Measurements from ENCODE around the gene SETD1A. TPM values are rescaled to one million over a fixed set of nuclear protein-coding genes. Genes with fewer than 3 reads are reported as not detected.

Gene SETD1A
- total and polyA plus RNA-seq, 8 donors = 4.4 to 22.2 (median 8.7) TPM

DNA sequence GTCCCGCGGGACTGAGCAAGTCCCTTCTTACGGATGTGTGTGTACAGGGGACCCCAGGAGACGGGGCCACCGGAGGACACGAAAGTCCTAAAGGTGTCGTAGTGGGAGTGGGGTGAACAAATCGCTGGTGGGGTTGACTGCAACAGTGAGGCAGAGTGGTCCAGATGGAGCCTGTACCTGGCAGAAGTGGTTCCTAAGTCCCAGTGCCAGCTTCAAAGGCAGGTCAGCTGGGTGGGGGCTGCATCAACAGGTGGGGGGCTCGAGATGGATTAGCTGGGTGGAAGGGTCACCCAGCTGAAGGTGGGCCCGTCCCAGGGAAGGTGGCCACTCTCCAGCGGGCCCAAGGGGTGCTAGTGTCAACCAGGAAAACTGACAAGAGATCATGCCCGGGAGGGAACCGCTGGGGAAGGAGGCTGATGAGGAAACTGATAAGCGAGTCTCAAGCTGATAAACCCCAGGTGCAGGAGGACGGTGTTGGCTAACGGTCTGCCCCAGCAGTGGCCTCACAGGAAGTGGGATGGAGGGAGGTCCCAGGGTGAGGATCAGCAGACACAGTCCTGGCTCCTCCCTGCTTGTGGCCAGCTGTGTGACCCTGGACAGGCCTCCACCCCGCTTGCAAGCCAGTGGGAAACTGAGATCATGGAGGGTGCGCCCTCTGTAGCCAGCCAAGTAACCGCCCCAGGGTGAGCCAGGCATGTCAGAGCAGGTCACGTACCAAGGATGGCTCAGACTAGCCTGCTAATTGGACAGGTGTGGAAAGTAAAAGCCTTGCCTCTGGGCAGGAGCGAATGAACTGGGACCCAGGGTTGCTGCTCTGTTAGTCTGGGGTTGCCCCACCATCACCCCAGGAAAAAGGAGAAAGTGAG is 7.7 kb upstream of the SETD1A start:
- peak; percentile 67 to 88 for DNase-seq
- TF ChIP-seq EP300 (IDR thresholded peaks at IDR 0.05) (no peak), POLR2AphosphoS5 (IDR thresholded peaks at IDR 0.05) (peak in 2 of 3 donors; percentile 67 to 76)
- H3K36me3 ChIP-seq = peaks cover 0 to 26% (median 22%) of the 10 kb centered on the region in 4 donors
- WGBS, 5 donors = 3 to 10% (median 4%) methylated on average over 21 of the region's 21 CpGs
- H3K9me3 ChIP-seq = no peaks in the 10 kb centered on the region
- H3K27me3 ChIP-seq = no peaks in the 10 kb centered on the region
- H3K27ac ChIP-seq = peak overlapping the region; percentile 89 to 96 (median 92)
- peak overlapping the region; percentile 69 to 88 (median 83) for H3K4me3 ChIP-seq
- peaks cover 28 to 64% (median 59%) of the 10 kb centered on the region in 4 donors for H3K4me1 ChIP-seq
- intact Hi-C loops (cut with DNase I; ENCODE audit: low total_unique reads) = no loop called here

DNA sequence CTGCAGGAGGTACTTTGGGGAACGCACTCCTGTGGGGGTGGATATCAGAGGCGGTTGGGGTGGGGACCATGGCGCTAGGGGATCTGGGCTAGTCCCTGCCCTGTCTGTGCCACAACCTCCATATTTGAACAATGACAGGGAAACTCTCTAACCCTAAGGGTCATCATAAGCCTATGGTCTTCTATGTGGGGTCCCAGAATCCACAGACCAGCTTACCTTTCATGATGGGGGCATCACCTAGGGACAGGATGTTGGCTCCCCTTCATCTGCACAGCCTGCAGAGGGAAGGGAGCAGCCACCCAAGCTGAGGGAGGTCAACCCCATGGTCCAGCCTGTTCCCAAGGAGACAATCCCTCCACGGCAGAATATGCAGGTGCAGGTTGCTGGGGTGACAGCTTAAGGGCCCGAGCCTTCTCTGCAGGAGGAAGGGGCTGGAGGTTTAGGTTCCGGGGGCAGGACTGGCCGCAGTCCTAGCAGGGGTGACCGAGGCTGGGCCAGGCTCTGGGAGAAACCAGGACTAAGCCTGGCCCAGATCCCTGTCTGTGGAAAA is 7.0 kb upstream of the SETD1A start:
- Histone ChIP-seq H3K36me3 (peaks cover 0 to 19% (median 16%) of the 10 kb centered on the region in 4 donors), H3K9me3 (no peaks in the 10 kb centered on the region), H3K4me1 (peaks cover 28 to 64% (median 59%) of the 10 kb centered on the region in 4 donors), H3K4me3 (peak overlapping the region; percentile 69 to 88 (median 83)), H3K27ac (peak overlapping the region; percentile 5 to 96 (median 92)), H3K27me3 (no peaks in the 10 kb centered on the region)
- no peak for DNase-seq
- intact Hi-C loops (cut with DNase I; ENCODE audit: low total_unique reads) = no loop called here
- TF ChIP-seq POLR2A (IDR thresholded peaks at IDR 0.05) (no peak), EP300 (IDR thresholded peaks at IDR 0.05) (no peak), POLR2AphosphoS5 (IDR thresholded peaks at IDR 0.05) (no peak)
- TF ChIP-seq, protein P1, sequence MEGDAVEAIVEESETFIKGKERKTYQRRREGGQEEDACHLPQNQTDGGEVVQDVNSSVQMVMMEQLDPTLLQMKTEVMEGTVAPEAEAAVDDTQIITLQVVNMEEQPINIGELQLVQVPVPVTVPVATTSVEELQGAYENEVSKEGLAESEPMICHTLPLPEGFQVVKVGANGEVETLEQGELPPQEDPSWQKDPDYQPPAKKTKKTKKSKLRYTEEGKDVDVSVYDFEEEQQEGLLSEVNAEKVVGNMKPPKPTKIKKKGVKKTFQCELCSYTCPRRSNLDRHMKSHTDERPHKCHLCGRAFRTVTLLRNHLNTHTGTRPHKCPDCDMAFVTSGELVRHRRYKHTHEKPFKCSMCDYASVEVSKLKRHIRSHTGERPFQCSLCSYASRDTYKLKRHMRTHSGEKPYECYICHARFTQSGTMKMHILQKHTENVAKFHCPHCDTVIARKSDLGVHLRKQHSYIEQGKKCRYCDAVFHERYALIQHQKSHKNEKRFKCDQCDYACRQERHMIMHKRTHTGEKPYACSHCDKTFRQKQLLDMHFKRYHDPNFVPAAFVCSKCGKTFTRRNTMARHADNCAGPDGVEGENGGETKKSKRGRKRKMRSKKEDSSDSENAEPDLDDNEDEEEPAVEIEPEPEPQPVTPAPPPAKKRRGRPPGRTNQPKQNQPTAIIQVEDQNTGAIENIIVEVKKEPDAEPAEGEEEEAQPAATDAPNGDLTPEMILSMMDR (IDR thresholded peaks at IDR 0.05) = no peak
- WGBS, 5 donors = 68 to 76% (median 70%) methylated on average over 8 of the region's 8 CpGs

DNA sequence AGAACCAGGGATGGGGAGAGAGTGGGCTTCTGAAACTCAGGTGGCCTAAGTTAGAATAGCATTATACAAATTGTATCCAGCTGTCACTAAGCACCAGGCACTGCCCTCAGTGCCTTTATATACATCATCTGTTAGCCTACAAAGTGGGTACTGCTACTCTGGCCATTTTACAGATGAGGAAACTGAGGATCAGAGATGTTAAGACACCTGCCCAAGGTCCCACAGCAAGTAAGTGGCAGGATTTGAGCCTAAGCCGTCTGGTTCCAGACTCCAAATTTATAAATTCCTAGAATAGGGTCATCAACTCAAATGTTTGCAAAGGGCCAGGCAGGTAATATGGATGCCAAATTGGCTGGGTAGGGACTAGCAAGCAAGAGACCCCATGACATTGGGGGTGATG is 6.4 kb upstream of the SETD1A start:
- peak overlapping the region in 4 of 5 donors; percentile 92 to 96 (median 92) for H3K27ac ChIP-seq
- intact Hi-C loops (cut with DNase I; ENCODE audit: low total_unique reads) = no loop called here
- no peak for DNase-seq
- no peak overlapping the region for H3K4me3 ChIP-seq
- H3K9me3 ChIP-seq = no peaks in the 10 kb centered on the region
- H3K36me3 ChIP-seq = peaks cover 0 to 15% (median 11%) of the 10 kb centered on the region in 4 donors
- H3K4me1 ChIP-seq = peaks cover 28 to 65% (median 60%) of the 10 kb centered on the region in 4 donors
- no peaks in the 10 kb centered on the region for H3K27me3 ChIP-seq
- TF ChIP-seq, protein P1 (IDR thresholded peaks at IDR 0.05) = no peak
- TF ChIP-seq EP300 (IDR thresholded peaks at IDR 0.05) = no peak
- TF ChIP-seq POLR2AphosphoS5 (IDR thresholded peaks at IDR 0.05) = no peak
- TF ChIP-seq POLR2A (IDR thresholded peaks at IDR 0.05) = no peak
- WGBS, 5 donors = 66 to 78% (median 72%) methylated on average over 1 of the region's 1 CpG

DNA sequence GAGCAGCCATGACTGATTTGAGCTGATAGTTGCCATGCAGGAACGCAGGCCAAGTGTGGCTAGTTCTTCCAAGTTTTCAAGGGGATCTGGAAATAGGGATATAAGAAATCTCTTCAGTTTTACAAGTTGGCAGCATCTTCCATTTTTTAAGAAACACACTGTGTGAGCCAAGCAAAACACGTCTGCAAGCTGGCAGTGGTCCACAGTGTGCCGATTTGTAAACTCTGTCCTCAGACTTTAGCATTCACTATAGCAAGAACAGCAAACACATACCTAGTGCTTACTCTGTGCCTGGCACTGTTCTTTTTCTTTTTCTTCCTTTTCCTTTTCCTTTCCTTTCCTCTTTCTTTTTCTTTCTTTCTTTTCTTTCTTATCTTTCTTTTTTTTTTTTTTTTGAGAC is 5.8 kb upstream of the SETD1A start:
- H3K27ac ChIP-seq = peak overlapping the region in 4 of 5 donors; percentile 92 to 96 (median 92)
- H3K36me3 ChIP-seq = peaks cover 0 to 10% (median 6%) of the 10 kb centered on the region in 4 donors
- DNase-seq = peak; percentile 58 to 81
- H3K27me3 ChIP-seq = no peaks in the 10 kb centered on the region
- peaks cover 28 to 70% (median 65%) of the 10 kb centered on the region in 4 donors for H3K4me1 ChIP-seq
- no peaks in the 10 kb centered on the region for H3K9me3 ChIP-seq
- TF ChIP-seq EP300 (IDR thresholded peaks at IDR 0.05) = no peak
- TF ChIP-seq, protein P1 (IDR thresholded peaks at IDR 0.05) = no peak
- TF ChIP-seq POLR2AphosphoS5 (IDR thresholded peaks at IDR 0.05) = peak in 1 of 3 donors; percentile 41
- intact Hi-C loops (cut with DNase I; ENCODE audit: low total_unique reads) = no loop called here
- H3K4me3 ChIP-seq = no peak overlapping the region
- WGBS, 5 donors = 12 to 41% (median 19%) methylated on average over 3 of the region's 3 CpGs
